Panc1 (cell line): ENCODE results near the gene EIF2B2. TPM values are rescaled to one million over a fixed set of nuclear protein-coding genes. Genes with fewer than 3 reads are reported as not detected.

Source experiments
- ATAC-seq: fragments of 200-7000 bp; cut with Tn5 transposase; 2 replicates; pipeline ENCODE4 v1.9.1; 2020; ENCODE audit warnings: mild to moderate bottlenecking, moderate library complexity
- BruUV-seq: library from RNA; stranded (reverse); fragments of 400-500 nt; replicated peaks from 2 replicates; lab custom pipeline; 2021; lab: Mats Ljungman, UMichigan
- CTCF ChIA-PET: fragments of 300-600 bp; sonication (Branson Sonifier 250); formaldehyde crosslinking; loops from one replicate; lab custom pipeline; 2022; ENCODE audit warnings: antibody characterized with exemption; lab: Charles Lee
- POLR2A ChIA-PET: fragments of 300-600 bp; sonication (Branson Sonifier 250); formaldehyde crosslinking; loops from one replicate; lab custom pipeline; 2022; ENCODE audit warnings: antibody characterized with exemption; lab: Charles Lee
- DNase-seq: peaks from one replicate; pipeline ENCODE4 v3.0.0-alpha.2; 2010; ENCODE audit warnings: low read depth, low spot score
- H3K27ac ChIP-seq: 2 replicates; pipeline ENCODE4 v1.5.1; 2011; ENCODE audit warnings: mild to moderate bottlenecking, low read length, inconsistent platforms
- H3K27me3 ChIP-seq: fragments of 200-500 bp; sonication (Bioruptor generic); 2 replicates; pipeline ENCODE4 v1.6.0; 2014; ENCODE audit warnings: low read length, inconsistent platforms; ENCODE audit not compliant: control insufficient read depth, insufficient read depth
- H3K36me3 ChIP-seq: fragments of 200-500 bp; sonication (Bioruptor generic); 2 replicates; pipeline ENCODE4 v1.5.1; 2014; ENCODE audit warnings: inconsistent platforms, mild to moderate bottlenecking, low read length, moderate library complexity; ENCODE audit not compliant: control insufficient read depth, insufficient read depth
- H3K4me1 ChIP-seq: 2 replicates; pipeline ENCODE4 v1.5.1; 2011; ENCODE audit warnings: inconsistent platforms, mild to moderate bottlenecking, low read length, moderate library complexity; ENCODE audit not compliant: control insufficient read depth, insufficient read depth
- H3K4me3 ChIP-seq, 2 experiments: 2 replicates each; pipeline ENCODE4 v1.5.1; 2011 to 2012; ENCODE audit warnings: low read depth in 2 of 2, low read length in 2 of 2, mild to moderate bottlenecking in 2 of 2, inconsistent platforms in 1 of 2, moderate library complexity in 1 of 2
- H3K9me3 ChIP-seq: fragments of 200-500 bp; sonication (Bioruptor generic); 2 replicates; pipeline ENCODE4 v1.5.1; 2014; ENCODE audit warnings: low read depth, mild to moderate bottlenecking, inconsistent platforms, low read length, moderate library complexity; ENCODE audit not compliant: control insufficient read depth, insufficient read depth
- POLR2AphosphoS5 ChIP-seq: IDR thresholded peaks from 2 replicates; pipeline ENCODE4 v1.6.1; 2012; ENCODE audit warnings: mild to moderate bottlenecking, low read depth, low read length, moderate library complexity
- REST ChIP-seq, 2 experiments: IDR thresholded peaks; 2 replicates each; pipeline ENCODE4 v1.6.1; 2011 to 2012; ENCODE audit warnings: low read depth in 2 of 2, control low read depth in 1 of 2, low read length in 1 of 2, mild to moderate bottlenecking in 1 of 2, moderate library complexity in 1 of 2; ENCODE audit not compliant: insufficient read depth in 1 of 2
- SIN3A ChIP-seq: IDR thresholded peaks from 2 replicates; pipeline ENCODE4 v1.6.1; 2012; ENCODE audit warnings: low read depth, mild to moderate bottlenecking, low read length, moderate library complexity, borderline replicate concordance; ENCODE audit not compliant: insufficient read depth
- TCF7L2 ChIP-seq: IDR thresholded peaks from 2 replicates; pipeline ENCODE4 v1.6.1; 2011; ENCODE audit warnings: mild to moderate bottlenecking, low read depth, low read length, inconsistent platforms
- in situ Hi-C: cut with HindIII; loops from 2 replicates; pipeline ENCODE4 v1.10.0; 2016; ENCODE audit warnings: low sequenced_read_pairs, low pct_unique_long_range_greater_than_20kb
- intact Hi-C: fragments of 100-400 bp; cut with micrococcal nuclease; formaldehyde crosslinking; loops from one replicate; pipeline ENCODE4 v1.10.0; 2022; ENCODE audit not compliant: unreplicated experiment
- total RNA-seq: library from RNA; stranded (reverse); gene quantifications from one replicate; pipeline ENCODE4 v1.2.1, GENCODE V29; 2021; ENCODE audit not compliant: unreplicated experiment
- TF ChIP-seq, protein P1 (sequence below): fragments of 450-650 bp; IDR thresholded peaks from 2 replicates; pipeline ENCODE4 v1.5.1; 2017; ENCODE audit warnings: mild to moderate bottlenecking

The EIF2B2 gene
- total RNA-seq, 1 experiment from 2014 or later = 37.5 TPM

- Histone ChIP-seq H3K27me3 (no peaks in the 10 kb centered on the region), H3K27ac (no peak overlapping the region), H3K4me1 (no peaks in the 10 kb centered on the region), H3K4me3 (no peak overlapping the region), H3K9me3 (no peaks in the 10 kb centered on the region), H3K36me3 (no peaks in the 10 kb centered on the region)
- no peak for ATAC-seq
- no TSS peak for BruUV-seq
- TF ChIP-seq REST (IDR thresholded peaks at IDR 0.05; ENCODE audit: insufficient read depth in 1 of 2, low read depth in 2 of 2, low read length in 1 of 2) (no peak), SIN3A (no peak), POLR2AphosphoS5 (no peak), TCF7L2 (no peak)
- TF ChIP-seq, protein P1, sequence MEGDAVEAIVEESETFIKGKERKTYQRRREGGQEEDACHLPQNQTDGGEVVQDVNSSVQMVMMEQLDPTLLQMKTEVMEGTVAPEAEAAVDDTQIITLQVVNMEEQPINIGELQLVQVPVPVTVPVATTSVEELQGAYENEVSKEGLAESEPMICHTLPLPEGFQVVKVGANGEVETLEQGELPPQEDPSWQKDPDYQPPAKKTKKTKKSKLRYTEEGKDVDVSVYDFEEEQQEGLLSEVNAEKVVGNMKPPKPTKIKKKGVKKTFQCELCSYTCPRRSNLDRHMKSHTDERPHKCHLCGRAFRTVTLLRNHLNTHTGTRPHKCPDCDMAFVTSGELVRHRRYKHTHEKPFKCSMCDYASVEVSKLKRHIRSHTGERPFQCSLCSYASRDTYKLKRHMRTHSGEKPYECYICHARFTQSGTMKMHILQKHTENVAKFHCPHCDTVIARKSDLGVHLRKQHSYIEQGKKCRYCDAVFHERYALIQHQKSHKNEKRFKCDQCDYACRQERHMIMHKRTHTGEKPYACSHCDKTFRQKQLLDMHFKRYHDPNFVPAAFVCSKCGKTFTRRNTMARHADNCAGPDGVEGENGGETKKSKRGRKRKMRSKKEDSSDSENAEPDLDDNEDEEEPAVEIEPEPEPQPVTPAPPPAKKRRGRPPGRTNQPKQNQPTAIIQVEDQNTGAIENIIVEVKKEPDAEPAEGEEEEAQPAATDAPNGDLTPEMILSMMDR = no peak
- DNase-seq = no peak
- intact Hi-C loops (no loop called here), in situ Hi-C loops (no loop called here)
- POLR2A ChIA-PET = no interaction called here
- CTCF ChIA-PET = no interaction called here
Observed at GRCh38 chr14:74968811-74969210, 33.9 kb upstream of the EIF2B2 start.

DNA sequence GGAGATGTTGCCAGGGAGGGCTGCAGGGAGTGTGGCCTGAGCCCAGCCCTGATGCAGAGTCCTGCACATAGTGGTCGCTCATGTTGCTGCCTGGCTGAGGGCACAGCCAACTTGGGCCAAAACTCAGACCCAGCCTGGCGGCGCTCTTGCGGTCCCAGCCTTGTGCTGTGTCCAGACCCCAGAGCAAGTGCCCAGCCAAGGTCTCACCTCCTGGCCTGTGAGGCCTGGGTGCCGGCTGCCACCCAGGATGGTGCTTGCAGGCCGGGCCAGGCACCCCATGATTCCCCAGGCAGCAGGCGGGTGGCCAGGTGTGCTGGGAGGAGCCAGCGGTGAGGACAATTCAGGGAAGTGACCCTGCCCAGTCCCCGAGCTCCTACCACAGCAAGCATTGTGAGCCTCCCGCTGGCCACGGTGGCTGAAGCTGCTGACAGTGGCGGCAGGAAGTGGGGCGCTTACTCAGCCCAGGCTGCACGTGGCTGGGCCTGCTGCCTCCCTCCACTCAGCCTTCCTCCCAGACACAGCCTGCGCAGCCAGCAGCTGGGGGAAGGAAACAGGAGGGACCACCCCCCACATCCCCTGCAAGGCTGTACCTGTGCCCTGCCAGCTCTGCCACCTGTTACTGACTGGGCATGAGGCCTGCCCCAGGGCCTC is 29.6 kb upstream of the EIF2B2 start:
- no peaks in the 10 kb centered on the region for H3K27me3 ChIP-seq
- in situ Hi-C loops = no loop called here
- no peaks in the 10 kb centered on the region for H3K9me3 ChIP-seq
- POLR2A ChIA-PET = no interaction called here
- DNase-seq (no peak), ATAC-seq (no peak)
- H3K36me3 ChIP-seq = no peaks in the 10 kb centered on the region
- CTCF ChIA-PET = no interaction called here
- no peak overlapping the region for H3K27ac ChIP-seq
- no TSS peak for BruUV-seq
- TF ChIP-seq SIN3A = no peak
- TF ChIP-seq REST (IDR thresholded peaks at IDR 0.05; ENCODE audit: insufficient read depth in 1 of 2, low read depth in 2 of 2, low read length in 1 of 2) = no peak
- no peak for TF ChIP-seq TCF7L2
- no peak for TF ChIP-seq POLR2AphosphoS5
- TF ChIP-seq, protein P1 = no peak
- no peak overlapping the region for H3K4me3 ChIP-seq
- intact Hi-C loops = no loop called here
- H3K4me1 ChIP-seq = no peaks in the 10 kb centered on the region
